ENCODE results near the gene B3GALT4.

Gene B3GALT4

GRCh38 chr6:33249732-33250630, 26.9 kb upstream of the B3GALT4 start:
- Histone ChIP-seq H3K4me1 (ENCODE audit: control insufficient read depth, low read depth, low read length) (peaks cover 3% of the 10 kb centered on the region), H2AK5ac (ENCODE audit: low read length) (no peak overlapping the region), H3K23ac (ENCODE audit: low read length) (no peak overlapping the region), H3K4me3 (ENCODE audit: low read length) (peak overlapping the region; percentile 66), H2BK15ac (replicated peaks; ENCODE audit: low read depth) (no peak overlapping the region), H4K5ac (ENCODE audit: low read length) (no peak overlapping the region), H3K18ac (ENCODE audit: low read length) (no peak overlapping the region), H3K36me3 (ENCODE audit: control insufficient read depth, insufficient read depth, low read length) (no peaks in the 10 kb centered on the region), H2BK120ac (ENCODE audit: low read depth, low read length) (no peak overlapping the region), H3K4ac (ENCODE audit: low read depth, low read length) (no peak overlapping the region), H3K9ac (ENCODE audit: low read length) (peak overlapping the region; percentile 94), H4K8ac (ENCODE audit: low read depth, low read length) (no peak overlapping the region), H3K27ac (ENCODE audit: low read depth, low read length) (peak overlapping the region; percentile 65), H3K79me2 (ENCODE audit: control insufficient read depth, insufficient read depth, low read length) (no peaks in the 10 kb centered on the region), H2BK5ac (ENCODE audit: low read length) (no peak overlapping the region), H3K4me2 (ENCODE audit: low read length) (peak overlapping the region; percentile 92), H3K27me3 (ENCODE audit: insufficient read depth, low read length, poor library complexity) (peaks cover 1% of the 10 kb centered on the region), H3K56ac (ENCODE audit: low read length) (peak overlapping the region; percentile 98), H3K79me1 (ENCODE audit: low read length) (no peaks in the 10 kb centered on the region)
- no CpG with 5 or more reads among the region's 15 CpGs for WGBS (ENCODE audit: extremely low coverage, insufficient coverage, low lambda C conversion rate)
- DNase-seq: no peak

DNA sequence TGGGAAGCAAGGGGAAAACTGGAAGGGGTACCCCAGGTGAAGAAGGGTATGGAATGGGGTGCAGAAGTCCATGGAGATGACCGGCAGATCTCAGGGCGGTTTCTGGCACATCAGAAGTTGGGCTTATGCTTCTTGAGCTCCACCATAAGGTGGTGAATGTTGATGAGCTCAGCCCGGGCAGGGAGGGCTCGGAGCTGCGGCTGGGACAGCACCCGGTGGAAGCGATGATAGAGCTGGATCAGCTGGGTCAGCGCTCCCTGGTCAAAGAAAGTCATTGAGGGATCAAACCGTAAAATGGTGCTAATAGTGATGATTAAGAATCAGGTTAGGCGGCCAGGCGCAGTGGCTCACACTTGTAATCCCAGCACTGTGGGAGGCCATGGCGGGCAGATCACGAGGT, 26.2 kb upstream of the B3GALT4 start:
- Histone ChIP-seq H3K4me1 (ENCODE audit: control insufficient read depth, low read depth, low read length) (peaks cover 3% of the 10 kb centered on the region), H3K27me3 (ENCODE audit: insufficient read depth, low read length, poor library complexity) (peaks cover 1% of the 10 kb centered on the region), H3K23ac (ENCODE audit: low read length) (no peak overlapping the region), H3K79me1 (ENCODE audit: low read length) (no peaks in the 10 kb centered on the region), H3K79me2 (ENCODE audit: control insufficient read depth, insufficient read depth, low read length) (no peaks in the 10 kb centered on the region), H3K4me3 (ENCODE audit: low read length) (no peak overlapping the region), H2BK120ac (ENCODE audit: low read depth, low read length) (no peak overlapping the region), H3K9ac (ENCODE audit: low read length) (no peak overlapping the region), H2BK15ac (replicated peaks; ENCODE audit: low read depth) (no peak overlapping the region), H3K36me3 (ENCODE audit: control insufficient read depth, insufficient read depth, low read length) (no peaks in the 10 kb centered on the region), H4K5ac (ENCODE audit: low read length) (no peak overlapping the region), H3K56ac (ENCODE audit: low read length) (no peak overlapping the region), H3K18ac (ENCODE audit: low read length) (no peak overlapping the region), H4K8ac (ENCODE audit: low read depth, low read length) (no peak overlapping the region), H2AK5ac (ENCODE audit: low read length) (no peak overlapping the region), H2BK5ac (ENCODE audit: low read length) (no peak overlapping the region), H3K27ac (ENCODE audit: low read depth, low read length) (no peak overlapping the region), H3K4ac (ENCODE audit: low read depth, low read length) (no peak overlapping the region), H3K4me2 (ENCODE audit: low read length) (no peak overlapping the region)
- WGBS (ENCODE audit: extremely low coverage, insufficient coverage, low lambda C conversion rate): no CpG with 5 or more reads among the region's 13 CpGs
- no peak for DNase-seq

GRCh38 chr6:33251395-33252012, 25.4 kb upstream of the B3GALT4 start:
- peaks cover 3% of the 10 kb centered on the region for H3K4me1 ChIP-seq (ENCODE audit: control insufficient read depth, low read depth, low read length)
- H3K79me1 ChIP-seq (ENCODE audit: low read length): no peaks in the 10 kb centered on the region
- H3K23ac ChIP-seq (ENCODE audit: low read length): no peak overlapping the region
- no peak overlapping the region for H2BK5ac ChIP-seq (ENCODE audit: low read length)
- no peak for DNase-seq
- no peak overlapping the region for H3K18ac ChIP-seq (ENCODE audit: low read length)
- no peak overlapping the region for H3K56ac ChIP-seq (ENCODE audit: low read length)
- H3K79me2 ChIP-seq (ENCODE audit: control insufficient read depth, insufficient read depth, low read length): no peaks in the 10 kb centered on the region
- H4K5ac ChIP-seq (ENCODE audit: low read length): no peak overlapping the region
- no peak overlapping the region for H4K8ac ChIP-seq (ENCODE audit: low read depth, low read length)
- no peak overlapping the region for H3K4me2 ChIP-seq (ENCODE audit: low read length)
- no peak overlapping the region for H3K27ac ChIP-seq (ENCODE audit: low read depth, low read length)
- H2BK120ac ChIP-seq (ENCODE audit: low read depth, low read length): no peak overlapping the region
- no peaks in the 10 kb centered on the region for H3K36me3 ChIP-seq (ENCODE audit: control insufficient read depth, insufficient read depth, low read length)
- WGBS (ENCODE audit: extremely low coverage, insufficient coverage, low lambda C conversion rate): 100% methylated on average over 3 of the region's 6 CpGs
- no peak overlapping the region for H2BK15ac ChIP-seq (replicated peaks; ENCODE audit: low read depth)
- no peaks in the 10 kb centered on the region for H3K27me3 ChIP-seq (ENCODE audit: insufficient read depth, low read length, poor library complexity)
- no peak overlapping the region for H2AK5ac ChIP-seq (ENCODE audit: low read length)
- H3K4ac ChIP-seq (ENCODE audit: low read depth, low read length): no peak overlapping the region
- no peak overlapping the region for H3K9ac ChIP-seq (ENCODE audit: low read length)
- H3K4me3 ChIP-seq (ENCODE audit: low read length): no peak overlapping the region

- Histone ChIP-seq H3K79me2 (ENCODE audit: control insufficient read depth, insufficient read depth, low read length) (no peaks in the 10 kb centered on the region), H3K4me1 (ENCODE audit: control insufficient read depth, low read depth, low read length) (peaks cover 3% of the 10 kb centered on the region), H3K23ac (ENCODE audit: low read length) (no peak overlapping the region), H3K79me1 (ENCODE audit: low read length) (no peaks in the 10 kb centered on the region), H3K9ac (ENCODE audit: low read length) (no peak overlapping the region), H2BK5ac (ENCODE audit: low read length) (no peak overlapping the region), H4K8ac (ENCODE audit: low read depth, low read length) (no peak overlapping the region), H2BK15ac (replicated peaks; ENCODE audit: low read depth) (no peak overlapping the region), H3K27me3 (ENCODE audit: insufficient read depth, low read length, poor library complexity) (no peaks in the 10 kb centered on the region), H3K56ac (ENCODE audit: low read length) (no peak overlapping the region), H3K27ac (ENCODE audit: low read depth, low read length) (no peak overlapping the region), H3K4me2 (ENCODE audit: low read length) (no peak overlapping the region), H3K4me3 (ENCODE audit: low read length) (no peak overlapping the region), H3K4ac (ENCODE audit: low read depth, low read length) (no peak overlapping the region), H2AK5ac (ENCODE audit: low read length) (no peak overlapping the region), H4K5ac (ENCODE audit: low read length) (no peak overlapping the region), H3K36me3 (ENCODE audit: control insufficient read depth, insufficient read depth, low read length) (no peaks in the 10 kb centered on the region), H3K18ac (ENCODE audit: low read length) (no peak overlapping the region), H2BK120ac (ENCODE audit: low read depth, low read length) (no peak overlapping the region)
- no peak for DNase-seq
Observed at GRCh38 chr6:33252759-33253158, 24.2 kb upstream of the B3GALT4 start.

DNA sequence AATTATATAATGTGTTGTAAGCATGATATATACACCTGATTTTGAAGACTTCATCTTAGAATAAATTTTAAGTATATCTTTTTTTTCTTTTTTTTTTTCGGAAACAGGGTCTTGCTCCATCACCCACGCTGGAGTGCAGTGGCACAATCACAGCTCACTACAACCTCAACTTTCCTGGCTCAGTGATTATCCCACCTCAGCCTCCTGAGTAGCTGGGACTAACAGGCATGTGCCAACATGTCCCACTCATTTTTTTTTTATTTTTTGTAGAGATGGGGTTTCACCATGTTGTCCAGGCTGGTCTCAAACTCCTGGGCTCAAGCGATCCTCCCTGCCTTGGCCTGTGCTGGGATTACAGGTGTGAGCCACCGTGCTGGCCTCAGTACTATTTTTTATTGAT, 22.3 kb upstream of the B3GALT4 start:
- no peaks in the 10 kb centered on the region for H3K79me2 ChIP-seq (ENCODE audit: control insufficient read depth, insufficient read depth, low read length)
- WGBS (ENCODE audit: extremely low coverage, insufficient coverage, low lambda C conversion rate): no CpG with 5 or more reads among the region's 4 CpGs
- no peak overlapping the region for H3K18ac ChIP-seq (ENCODE audit: low read length)

More for the DNA sequence above, 22.3 kb upstream of the B3GALT4 start:
- no peak overlapping the region for H4K5ac ChIP-seq (ENCODE audit: low read length)
- no peak overlapping the region for H2BK120ac ChIP-seq (ENCODE audit: low read depth, low read length)
- no peak overlapping the region for H3K23ac ChIP-seq (ENCODE audit: low read length)
- no peak overlapping the region for H2BK5ac ChIP-seq (ENCODE audit: low read length)
- DNase-seq: no peak
- H3K4me1 ChIP-seq (ENCODE audit: control insufficient read depth, low read depth, low read length): no peaks in the 10 kb centered on the region
- no peak overlapping the region for H3K4ac ChIP-seq (ENCODE audit: low read depth, low read length)
- no peak overlapping the region for H2BK15ac ChIP-seq (replicated peaks; ENCODE audit: low read depth)
- H3K9ac ChIP-seq (ENCODE audit: low read length): no peak overlapping the region
- H3K56ac ChIP-seq (ENCODE audit: low read length): no peak overlapping the region
- H4K8ac ChIP-seq (ENCODE audit: low read depth, low read length): no peak overlapping the region
- no peak overlapping the region for H3K27ac ChIP-seq (ENCODE audit: low read depth, low read length)
- H3K36me3 ChIP-seq (ENCODE audit: control insufficient read depth, insufficient read depth, low read length): no peaks in the 10 kb centered on the region
- H3K4me3 ChIP-seq (ENCODE audit: low read length): no peak overlapping the region
- H3K4me2 ChIP-seq (ENCODE audit: low read length): no peak overlapping the region
- H2AK5ac ChIP-seq (ENCODE audit: low read length): no peak overlapping the region
- H3K79me1 ChIP-seq (ENCODE audit: low read length): no peaks in the 10 kb centered on the region
- no peaks in the 10 kb centered on the region for H3K27me3 ChIP-seq (ENCODE audit: insufficient read depth, low read length, poor library complexity)

Measured in mesendoderm (in vitro differentiated cells).